A549 (cell line): ENCODE results near the gene OBSCN. TPM values are rescaled to one million over a fixed set of nuclear protein-coding genes. Genes with fewer than 3 reads are reported as not detected.

ENCODE experiments used
- ATAC-seq, 2 experiments: fragments of 200-7000 bp in 1 of 2; fragments of >200 bp in 1 of 2; cut with Nextera tagmentation in 1 of 2; cut with Tn5 transposase in 1 of 2; 3 replicates each; pipeline versions ENCODE4 v1.8.0 to v1.9.1; 2018 to 2020; ENCODE audit warnings: mild to moderate bottlenecking in 1 of 2, moderate library complexity in 1 of 2
- CTCF ChIA-PET: fragments of 300-600 bp; sonication (Branson Sonifier 250); formaldehyde crosslinking; extraction: SDS; loops from one replicate; lab custom pipeline; 2021; ENCODE audit warnings: antibody characterized with exemption, inconsistent platforms; lab: Yijun Ruan, JAX
- POLR2A ChIA-PET: fragments of 350-600 bp; formaldehyde crosslinking; extraction: SDS; loops from one replicate; lab custom pipeline; 2021; ENCODE audit warnings: antibody characterized with exemption, inconsistent platforms; lab: Yijun Ruan, JAX
- DNase-seq, 2 experiments: peaks; one replicate each; pipeline versions ENCODE4 v3.0.0 to v3.0.0-alpha.2; 2011 to 2016; ENCODE audit warnings: low read depth in 1 of 2, low spot score in 1 of 2
- FAIRE-seq: peaks from 2 replicates; lab custom pipeline; 2011; peaks lifted over from hg19 to GRCh38; lab: Jason Lieb, UNC
- H3K27ac ChIP-seq, 2 experiments: fragments of >200 bp; sonication (Bioruptor Twin); formaldehyde crosslinking; 3 replicates each; pipeline ENCODE4 v1.5.1; 2016 to 2017
- H3K4me1 ChIP-seq: fragments of >200 bp; sonication (Bioruptor Twin); formaldehyde crosslinking; 3 replicates; pipeline ENCODE4 v1.6.1; 2016
- H3K4me2 ChIP-seq: fragments of >200 bp; sonication (Bioruptor Twin); formaldehyde crosslinking; 3 replicates; pipeline ENCODE4 v1.6.1; 2016
- H3K4me3 ChIP-seq: fragments of >200 bp; sonication (Bioruptor Twin); formaldehyde crosslinking; 3 replicates; pipeline ENCODE4 v1.5.1; 2016
- H3K9me3 ChIP-seq: fragments of >200 bp; sonication (Bioruptor Twin); formaldehyde crosslinking; 3 replicates; pipeline ENCODE4 v1.6.1; 2016
- CEBPB ChIP-seq, 2 experiments: fragments of >200 bp in 1 of 2; sonication (Bioruptor Twin) in 1 of 2; formaldehyde crosslinking in 1 of 2; IDR thresholded peaks; 2 replicates each; pipeline ENCODE4 v1.6.1; 2012 to 2016
- CHD4 ChIP-seq: fragments of 200-600 bp; sonication (generic); IDR thresholded peaks from 2 replicates; pipeline ENCODE4 v1.6.1; 2016; ENCODE audit warnings: antibody characterized with exemption, mild to moderate bottlenecking, borderline replicate concordance
- EHMT2 ChIP-seq: fragments of 200-600 bp; sonication (generic); IDR thresholded peaks from 2 replicates; pipeline ENCODE4 v1.6.1; 2016; ENCODE audit warnings: antibody characterized with exemption, low read depth, mild to moderate bottlenecking, moderate library complexity
- FOSB ChIP-seq: fragments of 250-450 bp; sonication (Bioruptor Pico); IDR thresholded peaks from 2 replicates; pipeline ENCODE4 v1.5.0; 2020; ENCODE audit warnings: mild to moderate bottlenecking, moderate library complexity
- FOSL2 ChIP-seq, 2 experiments: fragments of 450-650 bp in 1 of 2; fragments of >200 bp in 1 of 2; sonication (Bioruptor Twin) in 1 of 2; formaldehyde crosslinking; IDR thresholded peaks; 2 replicates each; pipeline versions ENCODE4 v1.5.0 to v1.6.1; 2016 to 2020; ENCODE audit warnings: mild to moderate bottlenecking in 1 of 2, moderate library complexity in 1 of 2
- HEYL ChIP-seq: fragments of 250-450 bp; sonication (Bioruptor Pico); IDR thresholded peaks from 2 replicates; pipeline ENCODE4 v1.8.0; 2021; ENCODE audit warnings: mild to moderate bottlenecking, moderate library complexity
- HMGXB4 ChIP-seq: fragments of 250-450 bp; sonication (Bioruptor Pico); IDR thresholded peaks from 2 replicates; pipeline ENCODE4 v1.5.0; 2021; ENCODE audit warnings: mild to moderate bottlenecking, moderate library complexity, borderline replicate concordance
- HOXA7 ChIP-seq: fragments of 250-450 bp; sonication (Bioruptor Pico); IDR thresholded peaks from 2 replicates; pipeline ENCODE4 v1.5.0; 2020; ENCODE audit warnings: mild to moderate bottlenecking, moderate library complexity
- HOXB13 ChIP-seq: fragments of 250-450 bp; sonication (Bioruptor Pico); IDR thresholded peaks from 2 replicates; pipeline ENCODE4 v1.5.0; 2020; ENCODE audit warnings: low read depth, mild to moderate bottlenecking, moderate library complexity
- KDM5A ChIP-seq: fragments of 200-600 bp; sonication (generic); IDR thresholded peaks from 2 replicates; pipeline ENCODE4 v1.6.1; 2016; ENCODE audit warnings: antibody characterized with exemption, mild to moderate bottlenecking
- PBX3 ChIP-seq: IDR thresholded peaks from 2 replicates; pipeline ENCODE4 v1.6.1; 2012
- POLR2AphosphoS2 ChIP-seq: conservative IDR thresholded peaks from 2 replicates; pipeline ENCODE4 v1.6.1; 2012; ENCODE audit warnings: low read length, improper control_type of control experiment, inconsistent platforms
- REST ChIP-seq: fragments of 200-600 bp; sonication (generic); IDR thresholded peaks from 2 replicates; pipeline ENCODE4 v1.6.1; 2016; ENCODE audit warnings: antibody characterized with exemption, mild to moderate bottlenecking, moderate library complexity
- RFX5 ChIP-seq: fragments of 450-650 bp; IDR thresholded peaks from 2 replicates; pipeline ENCODE4 v1.7.1; 2014; ENCODE audit warnings: antibody characterized with exemption, mild to moderate bottlenecking, moderate library complexity
- RNF2 ChIP-seq: fragments of 200-600 bp; sonication (generic); IDR thresholded peaks from 2 replicates; pipeline ENCODE4 v1.6.1; 2016; ENCODE audit warnings: low read depth, mild to moderate bottlenecking, antibody characterized with exemption, moderate library complexity, borderline replicate concordance
- SREBF2 ChIP-seq: fragments of 450-650 bp; IDR thresholded peaks from 2 replicates; pipeline ENCODE4 v1.6.1; 2014; ENCODE audit warnings: mild to moderate bottlenecking, moderate library complexity
- ZC3H11A ChIP-seq: fragments of 450-650 bp; IDR thresholded peaks from 2 replicates; pipeline ENCODE4 v1.6.1; 2014; ENCODE audit warnings: antibody characterized with exemption, mild to moderate bottlenecking
- ZFP36 ChIP-seq: fragments of 450-650 bp; IDR thresholded peaks from 2 replicates; pipeline ENCODE4 v1.6.1; 2014; ENCODE audit warnings: borderline replicate concordance; ENCODE audit not compliant: partially characterized antibody
- ZNF302 ChIP-seq: fragments of 250-450 bp; sonication (Bioruptor Pico); IDR thresholded peaks from 2 replicates; pipeline ENCODE4 v1.9.0; 2021; ENCODE audit warnings: inconsistent platforms, mild to moderate bottlenecking, moderate library complexity
- ZSCAN20 ChIP-seq: fragments of 250-450 bp; sonication (Bioruptor Pico); IDR thresholded peaks from 2 replicates; pipeline ENCODE4 v1.8.0; 2022; ENCODE audit warnings: mild to moderate bottlenecking, moderate library complexity
- WGBS: methylation state at CpG from one replicate; pipeline ENCODE4 v1.1.6; 2017; ENCODE audit errors: missing lambda C conversion rate; 5-methylcytosine and 5-hydroxymethylcytosine counted together
- polyA plus RNA-seq, 4 experiments: library from polyadenylated mRNA; depleted of rRNA in 3 of 4; stranded (reverse); fragments of >200 nt; fragmentation: RNase III in 1 of 4; extraction: RNeasy Plus Mini Kit Qiagen cat#74134 plus additional on column Dnase treatment in 1 of 4; gene quantifications; 2 replicates in 3 of 4; 3 replicates in 1 of 4; pipeline ENCODE4 v1.2.3, GENCODE V29; 2011 to 2017

OBSCN gene
- polyA plus RNA-seq, 2 of the 4 experiments (the other 2 are of a cell fraction): 3.1 to 6.8 TPM

DNA sequence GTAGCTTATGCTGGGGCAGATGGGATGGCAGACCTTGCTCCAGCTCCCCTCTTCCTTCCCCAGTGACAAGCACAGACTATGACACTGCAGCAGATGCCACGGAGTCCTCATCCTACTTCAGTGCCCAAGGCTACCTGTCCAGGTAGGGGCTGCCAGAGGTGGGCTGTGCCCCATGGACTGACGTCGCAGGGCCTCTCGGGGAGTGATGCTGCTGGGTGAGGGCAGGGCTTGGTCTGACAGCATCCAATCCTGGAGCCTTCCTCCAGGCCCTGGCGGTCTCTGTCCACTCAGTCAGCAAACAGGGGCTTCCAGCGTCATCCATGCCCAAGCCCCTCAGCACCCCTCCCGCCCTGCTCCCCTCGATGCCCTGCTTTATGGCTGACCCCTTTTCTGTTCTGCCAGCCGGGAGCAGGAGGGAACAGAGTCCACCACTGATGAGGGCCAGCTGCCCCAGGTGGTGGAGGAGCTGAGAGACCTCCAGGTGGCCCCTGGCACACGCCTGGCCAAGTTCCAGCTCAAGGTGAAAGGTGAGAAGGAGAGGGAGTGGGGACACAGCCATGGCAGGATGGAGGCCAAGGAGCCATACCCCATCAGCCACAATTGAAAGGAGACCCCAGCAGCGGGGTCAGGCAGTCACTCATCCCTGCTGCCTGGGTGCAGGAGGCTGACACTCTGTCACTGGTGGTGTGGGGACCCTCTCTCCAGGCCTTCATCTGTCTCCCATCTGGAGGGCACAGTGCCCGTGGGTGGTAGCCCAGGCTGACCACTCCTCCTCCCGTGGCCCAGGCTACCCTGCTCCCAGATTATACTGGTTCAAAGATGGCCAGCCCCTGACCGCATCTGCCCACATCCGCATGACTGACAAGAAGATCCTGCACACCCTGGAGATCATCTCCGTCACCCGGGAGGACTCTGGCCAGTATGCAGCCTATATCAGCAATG, 125.2 kb downstream of the OBSCN start:
- POLR2A ChIA-PET: no interaction called here
- no peak for ATAC-seq
- CTCF ChIA-PET: interaction anchor here (1.1 kb wide), 1 partner anchor 41 kb away, joined by 3 read pairs; no protein-coding TSS in a partner anchor

DNA sequence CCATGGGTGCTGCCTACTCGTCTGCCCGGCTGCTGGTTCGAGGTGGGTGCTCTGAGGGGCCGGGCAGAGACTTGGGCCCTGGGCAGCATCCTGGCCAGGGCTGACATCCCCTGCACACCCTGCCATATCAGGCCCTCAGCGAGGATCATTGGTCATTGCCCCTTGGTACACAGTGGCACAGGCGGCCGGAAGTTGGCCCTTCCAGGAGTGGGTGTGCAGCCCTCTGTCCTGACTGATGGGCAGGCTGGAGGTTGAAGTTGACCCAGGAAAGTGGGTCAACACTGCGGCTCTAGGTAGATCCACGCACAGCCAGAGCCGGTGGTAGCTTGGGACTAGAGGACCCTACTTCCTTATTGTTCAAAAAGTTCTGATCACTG, 125.9 kb downstream of the OBSCN start:
- WGBS: 84% methylated on average over 9 of the region's 10 CpGs
- ChIA-PET CTCF (no interaction called here), POLR2A (no interaction called here)
- Histone ChIP-seq H3K4me2 (no peak overlapping the region), H3K4me1 (no peaks in the 10 kb centered on the region), H3K9me3 (no peaks in the 10 kb centered on the region), H3K27ac (no peak overlapping the region), H3K4me3 (no peak overlapping the region)
- TF ChIP-seq HMGXB4 (CRISPR knock-in tag) (no peak), CHD4 (no peak), PBX3 (no peak), ZC3H11A (no peak), REST (no peak), ZSCAN20 (CRISPR knock-in tag) (no peak), RFX5 (no peak), SREBF2 (no peak), CEBPB (IDR thresholded peaks at IDR 0.05) (no peak)
- DNase-seq (no peak), ATAC-seq (no peak), FAIRE-seq (no peak)

More for the DNA sequence above, 125.2 kb downstream of the OBSCN start:
- TF ChIP-seq HEYL (CRISPR knock-in tag): no peak
- TF ChIP-seq ZFP36: no peak
- TF ChIP-seq RNF2: no peak
- no peak for TF ChIP-seq POLR2AphosphoS2
- TF ChIP-seq ZSCAN20 (CRISPR knock-in tag): no peak
- no peak for TF ChIP-seq ZNF302 (CRISPR knock-in tag)
- no peak for TF ChIP-seq EHMT2
- TF ChIP-seq HOXB13: no peak
- no peak for TF ChIP-seq KDM5A
- TF ChIP-seq ZC3H11A: no peak
- TF ChIP-seq FOSB: no peak
- no peak for TF ChIP-seq FOSL2 (IDR thresholded peaks at IDR 0.05)
- no peak for TF ChIP-seq FOSL2 (CRISPR knock-in tag; IDR thresholded peaks at IDR 0.05)
- TF ChIP-seq CHD4: no peak
- no peak for TF ChIP-seq HMGXB4 (CRISPR knock-in tag)
- TF ChIP-seq HOXA7 (CRISPR knock-in tag): no peak
- no peak for TF ChIP-seq PBX3
- TF ChIP-seq, all 56 proteins: peak for 0
- H3K4me1 ChIP-seq: no peaks in the 10 kb centered on the region
- H3K27ac ChIP-seq: no peak overlapping the region
- DNase-seq: no peak
- no peaks in the 10 kb centered on the region for H3K9me3 ChIP-seq
- H3K4me2 ChIP-seq: no peak overlapping the region
- WGBS: 82% methylated on average over 12 of the region's 17 CpGs
- FAIRE-seq: no peak
- no peak overlapping the region for H3K4me3 ChIP-seq
